Panc1 (cell line): ENCODE measurements around the gene CACNA2D4. TPM values are rescaled to one million over a fixed set of nuclear protein-coding genes. Genes with fewer than 3 reads are reported as not detected.

Source experiments
- ATAC-seq: fragments of 200-7000 bp; cut with Tn5 transposase; 2 replicates; pipeline ENCODE4 v1.9.1; 2020; ENCODE audit warnings: mild to moderate bottlenecking, moderate library complexity
- BruUV-seq: library from RNA; stranded (reverse); fragments of 400-500 nt; replicated peaks from 2 replicates; lab custom pipeline; 2021; lab: Mats Ljungman, UMichigan
- CTCF ChIA-PET: fragments of 300-600 bp; sonication (Branson Sonifier 250); formaldehyde crosslinking; loops from one replicate; lab custom pipeline; 2022; ENCODE audit warnings: antibody characterized with exemption; lab: Charles Lee
- POLR2A ChIA-PET: fragments of 300-600 bp; sonication (Branson Sonifier 250); formaldehyde crosslinking; loops from one replicate; lab custom pipeline; 2022; ENCODE audit warnings: antibody characterized with exemption; lab: Charles Lee
- DNase-seq: peaks from one replicate; pipeline ENCODE4 v3.0.0-alpha.2; 2010; ENCODE audit warnings: low read depth, low spot score
- H3K27ac ChIP-seq: 2 replicates; pipeline ENCODE4 v1.5.1; 2011; ENCODE audit warnings: mild to moderate bottlenecking, low read length, inconsistent platforms
- H3K27me3 ChIP-seq: fragments of 200-500 bp; sonication (Bioruptor generic); 2 replicates; pipeline ENCODE4 v1.6.0; 2014; ENCODE audit warnings: low read length, inconsistent platforms; ENCODE audit not compliant: control insufficient read depth, insufficient read depth
- H3K36me3 ChIP-seq: fragments of 200-500 bp; sonication (Bioruptor generic); 2 replicates; pipeline ENCODE4 v1.5.1; 2014; ENCODE audit warnings: inconsistent platforms, mild to moderate bottlenecking, low read length, moderate library complexity; ENCODE audit not compliant: control insufficient read depth, insufficient read depth
- H3K4me1 ChIP-seq: 2 replicates; pipeline ENCODE4 v1.5.1; 2011; ENCODE audit warnings: inconsistent platforms, mild to moderate bottlenecking, low read length, moderate library complexity; ENCODE audit not compliant: control insufficient read depth, insufficient read depth
- H3K4me3 ChIP-seq, 2 experiments: 2 replicates each; pipeline ENCODE4 v1.5.1; 2011 to 2012; ENCODE audit warnings: low read depth in 2 of 2, low read length in 2 of 2, mild to moderate bottlenecking in 2 of 2, inconsistent platforms in 1 of 2, moderate library complexity in 1 of 2
- H3K9me3 ChIP-seq: fragments of 200-500 bp; sonication (Bioruptor generic); 2 replicates; pipeline ENCODE4 v1.5.1; 2014; ENCODE audit warnings: low read depth, mild to moderate bottlenecking, inconsistent platforms, low read length, moderate library complexity; ENCODE audit not compliant: control insufficient read depth, insufficient read depth
- CTCF ChIP-seq: fragments of 450-650 bp; IDR thresholded peaks from 2 replicates; pipeline ENCODE4 v1.5.1; 2017; ENCODE audit warnings: mild to moderate bottlenecking
- POLR2AphosphoS5 ChIP-seq: IDR thresholded peaks from 2 replicates; pipeline ENCODE4 v1.6.1; 2012; ENCODE audit warnings: mild to moderate bottlenecking, low read depth, low read length, moderate library complexity
- REST ChIP-seq, 2 experiments: IDR thresholded peaks; 2 replicates each; pipeline ENCODE4 v1.6.1; 2011 to 2012; ENCODE audit warnings: low read depth in 2 of 2, control low read depth in 1 of 2, low read length in 1 of 2, mild to moderate bottlenecking in 1 of 2, moderate library complexity in 1 of 2; ENCODE audit not compliant: insufficient read depth in 1 of 2
- SIN3A ChIP-seq: IDR thresholded peaks from 2 replicates; pipeline ENCODE4 v1.6.1; 2012; ENCODE audit warnings: low read depth, mild to moderate bottlenecking, low read length, moderate library complexity, borderline replicate concordance; ENCODE audit not compliant: insufficient read depth
- TCF7L2 ChIP-seq: IDR thresholded peaks from 2 replicates; pipeline ENCODE4 v1.6.1; 2011; ENCODE audit warnings: mild to moderate bottlenecking, low read depth, low read length, inconsistent platforms
- in situ Hi-C: cut with HindIII; loops from 2 replicates; pipeline ENCODE4 v1.10.0; 2016; ENCODE audit warnings: low sequenced_read_pairs, low pct_unique_long_range_greater_than_20kb
- intact Hi-C: fragments of 100-400 bp; cut with micrococcal nuclease; formaldehyde crosslinking; loops from one replicate; pipeline ENCODE4 v1.10.0; 2022; ENCODE audit not compliant: unreplicated experiment
- total RNA-seq: library from RNA; stranded (reverse); gene quantifications from one replicate; pipeline ENCODE4 v1.2.1, GENCODE V29; 2021; ENCODE audit not compliant: unreplicated experiment

CACNA2D4 gene
- total RNA-seq, 1 experiment from 2014 or later, result 0.15 TPM

GRCh38 chr12:1820896-1821291 lies 97.6 kb downstream of the CACNA2D4 start:
- Histone ChIP-seq H3K9me3 (no peaks in the 10 kb centered on the region), H3K36me3 (no peaks in the 10 kb centered on the region), H3K27ac (no peak overlapping the region), H3K4me3 (no peak overlapping the region), H3K27me3 (no peaks in the 10 kb centered on the region; the same call in 1 of the 2 replicates), H3K4me1 (no peaks in the 10 kb centered on the region)
- CTCF ChIA-PET, result interaction anchor here (0.7 kb wide), 1 partner anchor 15 kb away, joined by 3 read pairs; no protein-coding TSS in a partner anchor
- in situ Hi-C loops, result no loop called here
- TF ChIP-seq REST (IDR thresholded peaks at IDR 0.05; ENCODE audit: insufficient read depth in 1 of 2, low read depth in 2 of 2, low read length in 1 of 2), result no peak
- TF ChIP-seq POLR2AphosphoS5, result no peak
- TF ChIP-seq CTCF, result no peak
- DNase-seq (no peak), ATAC-seq (0 out of 2 replicates have a peak, but pooled peaks have one; percentile 14)
- BruUV-seq, result no TSS peak
- POLR2A ChIA-PET, result no interaction called here
- intact Hi-C loops, result no loop called here

GRCh38 chr12:1820191-1820895 lies 98.1 kb downstream of the CACNA2D4 start, which contains the start of gene LRTM2:
Gene LRTM2, plus strand, starts transcription at chr12:1820565. Its CDS starts 7,584 bp downstream, at chr12:1828149.
- no peaks in the 10 kb centered on the region; the same call in 1 of the 2 replicates for H3K27me3 ChIP-seq
- H3K4me3 ChIP-seq, result no peak within 1 kb of the TSS
- DNase-seq (no peak), ATAC-seq (no peak)
- TF ChIP-seq REST (IDR thresholded peaks at IDR 0.05; ENCODE audit: insufficient read depth in 1 of 2, low read depth in 2 of 2, low read length in 1 of 2) (no peak), CTCF (no peak), POLR2AphosphoS5 (no peak), SIN3A (no peak), TCF7L2 (no peak)
- in situ Hi-C loops, result no loop called here
- intact Hi-C loops, result no loop called here
- no peak within 1 kb of the TSS for H3K27ac ChIP-seq
- no peaks in the 10 kb centered on the region for H3K9me3 ChIP-seq
- CTCF ChIA-PET, result interaction anchor here (0.7 kb wide), 1 partner anchor 15 kb away, joined by 3 read pairs; no protein-coding TSS in a partner anchor
- no peaks in the 10 kb centered on the region for H3K4me1 ChIP-seq
- POLR2A ChIA-PET, result no interaction called here
- BruUV-seq, result no TSS peak
- no peaks in the 10 kb centered on the region for H3K36me3 ChIP-seq
